ENCODE measurements around the gene SLC2A9. TPM values are rescaled to one million over a fixed set of nuclear protein-coding genes. Genes with fewer than 3 reads are reported as not detected.

SLC2A9 gene
- total and polyA plus RNA-seq, 2 of the 13 experiments (the other 11 are each of a cell fraction or from before 2014, with no cell fraction given) = 36.2 to 42.3 TPM

GRCh38 chr4:9994246-9994847 lies 26.9 kb downstream of the SLC2A9 start:
- H2AFZ ChIP-seq (ENCODE audit: low read length) = no peak overlapping the region
- peaks cover 37% of the 10 kb centered on the region for H3K4me1 ChIP-seq (ENCODE audit: insufficient read depth, low read length)
- CTCF ChIA-PET (ENCODE audit: low intra/inter-chr PET ratio, low total read pairs) = no interaction called here
- intact Hi-C loops (cut with micrococcal nuclease; ENCODE audit: unreplicated experiment) = no loop called here
- BruUV-seq (replicated peaks) = no TSS peak
- H3K9ac ChIP-seq (ENCODE audit: insufficient read depth, low read depth, low read length) = no peak overlapping the region
- no peak overlapping the region for H3K4me2 ChIP-seq (ENCODE audit: low read depth, low read length)
- no peak for ATAC-seq
- no peaks in the 10 kb centered on the region for H3K9me3 ChIP-seq (ENCODE audit: low read length)
- peaks cover 28 to 69% of the 10 kb centered on the region in 2 experiments for H3K36me3 ChIP-seq (replicated peaks in 1 of 2; ENCODE audit: control insufficient read depth in 1 of 2, insufficient read depth in 2 of 2, low read length in 2 of 2)
- H3K27ac ChIP-seq (ENCODE audit: extremely low read length, insufficient read depth, low read length) = no peak overlapping the region
- in situ Hi-C loops (cut with HindIII; ENCODE audit: extremely low pct_ligation_motif_present, low pct_unique_long_range_greater_than_20kb) = no loop called here
- 98% methylated on average over 3 of the region's 3 CpGs for WGBS (ENCODE audit: low lambda C conversion rate)
- DNase-seq (ENCODE audit: low spot score) = no peak
- H3K4me3 ChIP-seq (replicated peaks in 1 of 3; ENCODE audit: insufficient read depth in 1 of 3, low read depth in 2 of 3, low read length in 3 of 3) = no peak overlapping the region
- TF ChIP-seq GMEB2 (CRISPR knock-in tag; IDR thresholded peaks at IDR 0.05; ENCODE audit: low read depth) = no peak
- TF ChIP-seq SP2 (CRISPR knock-in tag; IDR thresholded peaks at IDR 0.05) = no peak
- TF ChIP-seq RFX1 (IDR thresholded peaks at IDR 0.05) = no peak
- TF ChIP-seq POLR2A (IDR thresholded peaks at IDR 0.05; ENCODE audit: insufficient read depth in 1 of 2, low read depth in 2 of 2, low read length in 2 of 2) = no peak
- TF ChIP-seq NAIF1 (CRISPR knock-in tag; IDR thresholded peaks at IDR 0.05; ENCODE audit: borderline replicate concordance) = no peak
- TF ChIP-seq XBP1 (CRISPR knock-in tag; IDR thresholded peaks at IDR 0.05) = no peak
- TF ChIP-seq, protein P1, sequence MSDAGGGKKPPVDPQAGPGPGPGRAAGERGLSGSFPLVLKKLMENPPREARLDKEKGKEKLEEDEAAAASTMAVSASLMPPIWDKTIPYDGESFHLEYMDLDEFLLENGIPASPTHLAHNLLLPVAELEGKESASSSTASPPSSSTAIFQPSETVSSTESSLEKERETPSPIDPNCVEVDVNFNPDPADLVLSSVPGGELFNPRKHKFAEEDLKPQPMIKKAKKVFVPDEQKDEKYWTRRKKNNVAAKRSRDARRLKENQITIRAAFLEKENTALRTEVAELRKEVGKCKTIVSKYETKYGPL (CRISPR knock-in tag; IDR thresholded peaks at IDR 0.05) = no peak
- H3K79me2 ChIP-seq (ENCODE audit: insufficient read depth, low read length) = peaks cover 40% of the 10 kb centered on the region
- POLR2A ChIA-PET = no interaction called here
- H4K20me1 ChIP-seq (ENCODE audit: insufficient read depth, low read length) = peaks cover 14% of the 10 kb centered on the region; the same call in 1 of the 2 replicates
- FAIRE-seq = no peak
- no peaks in the 10 kb centered on the region for H3K27me3 ChIP-seq (ENCODE audit: control insufficient read depth in 1 of 2, insufficient read depth in 2 of 2, low read length in 2 of 2)

Data from HepG2 (cell line).